HG02610 (cell line): ENCODE data around the gene POU2F3.

Source experiments
- ATAC-seq: cut with Tn5 transposase; IDR thresholded peaks from one replicate; pipeline ENCODE4 v1.9.1; 2021; ENCODE audit warnings: mild to moderate bottlenecking, moderate library complexity; ENCODE audit not compliant: unreplicated experiment

The POU2F3 gene

GRCh38 chr11:120279502-120279901, 39.6 kb downstream of the POU2F3 start:
- ATAC-seq = no peak

DNA sequence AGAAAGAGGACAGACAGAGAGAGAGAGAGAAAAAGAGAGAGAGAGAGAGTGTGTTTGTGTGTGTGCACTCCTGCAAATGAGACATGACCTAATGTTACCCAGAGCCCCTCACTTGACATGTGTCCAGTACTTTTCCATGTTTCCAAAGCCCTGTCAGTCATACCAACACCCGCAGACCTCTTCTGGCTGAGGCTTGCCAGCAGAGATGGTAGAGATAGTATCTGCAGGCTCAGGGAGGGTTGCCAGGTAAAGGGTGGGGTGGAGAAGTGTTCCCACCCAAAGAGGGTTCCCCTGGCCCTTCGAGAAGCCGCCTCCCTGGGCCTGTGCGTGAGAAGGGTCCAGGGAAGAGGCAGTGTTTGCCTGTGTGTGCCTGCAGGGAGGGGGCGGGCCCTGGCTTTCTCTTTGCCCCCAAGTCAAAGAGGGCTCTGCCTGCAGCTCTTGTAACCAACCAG, 40.7 kb downstream of the POU2F3 start:
- ATAC-seq = no peak

- ATAC-seq = no peak
These were observed 41.3 kb downstream of the POU2F3 start for GRCh38 chr11:120281143-120281795.

DNA sequence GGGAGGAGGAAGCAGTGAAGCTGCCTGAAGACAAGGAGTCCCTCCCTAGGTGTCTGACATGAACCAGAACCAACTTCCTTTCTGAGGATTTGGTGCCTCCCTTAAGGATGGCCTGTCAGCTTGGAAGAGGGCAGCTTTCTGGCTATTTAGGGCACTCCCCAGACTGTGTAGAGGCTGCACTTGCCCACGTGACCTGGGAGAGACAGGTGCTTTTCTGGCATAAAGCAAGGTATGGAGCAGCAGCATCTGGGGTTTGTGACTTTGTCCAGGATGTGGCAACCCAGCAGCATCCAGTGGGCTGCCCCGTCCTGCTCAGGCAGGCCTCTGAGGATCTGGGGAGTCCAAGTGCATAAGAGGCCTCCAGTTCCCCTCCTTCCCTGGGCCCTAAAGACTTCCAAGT, 43.2 kb downstream of the POU2F3 start:
- ATAC-seq = no peak

DNA sequence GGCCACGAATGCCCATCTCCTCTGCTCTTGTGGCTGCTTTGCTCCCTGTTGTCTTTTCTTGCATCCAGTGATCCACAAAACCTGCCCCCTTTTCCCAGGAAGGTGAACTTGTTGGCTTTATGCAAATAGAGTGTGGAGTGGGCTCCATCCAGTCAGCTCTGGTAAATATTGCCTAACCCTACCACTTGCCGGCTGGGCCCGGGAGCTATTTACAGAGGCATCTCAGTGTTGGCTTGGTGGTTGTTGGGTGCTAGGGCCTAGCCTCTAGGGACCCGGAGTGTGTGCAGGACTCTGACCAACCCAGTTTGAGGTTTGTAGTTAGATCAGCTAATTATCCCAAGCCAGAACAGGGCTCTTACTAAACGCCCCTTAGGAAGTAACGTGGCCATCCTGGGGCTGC, 44.3 kb downstream of the POU2F3 start:
- ATAC-seq = no peak

- ATAC-seq = no peak
These were observed 45.3 kb downstream of the POU2F3 start for GRCh38 chr11:120285256-120285655.

GRCh38 chr11:120288021-120288420, 48.1 kb downstream of the POU2F3 start:
- ATAC-seq = no peak

DNA sequence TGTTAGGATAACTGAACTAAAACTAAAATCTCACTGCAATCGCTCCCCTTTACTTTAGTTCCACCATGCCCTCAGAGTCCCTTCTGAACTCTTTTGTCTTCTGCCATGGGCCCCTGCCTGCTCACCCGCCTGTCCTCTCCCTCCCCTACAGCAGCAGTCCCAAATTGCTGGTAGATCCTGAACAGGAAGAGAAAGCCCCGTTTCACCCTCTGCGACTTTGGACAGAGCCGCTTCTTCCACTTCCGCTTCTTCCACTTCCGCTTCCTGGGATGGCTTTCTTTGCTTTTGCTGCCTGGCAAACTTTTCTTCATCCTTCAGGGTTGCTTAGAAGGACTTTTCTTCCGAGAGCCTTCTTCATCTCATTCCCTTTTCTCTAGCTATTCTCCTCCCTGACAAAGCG, 49.5 kb downstream of the POU2F3 start:
- no peak for ATAC-seq

DNA sequence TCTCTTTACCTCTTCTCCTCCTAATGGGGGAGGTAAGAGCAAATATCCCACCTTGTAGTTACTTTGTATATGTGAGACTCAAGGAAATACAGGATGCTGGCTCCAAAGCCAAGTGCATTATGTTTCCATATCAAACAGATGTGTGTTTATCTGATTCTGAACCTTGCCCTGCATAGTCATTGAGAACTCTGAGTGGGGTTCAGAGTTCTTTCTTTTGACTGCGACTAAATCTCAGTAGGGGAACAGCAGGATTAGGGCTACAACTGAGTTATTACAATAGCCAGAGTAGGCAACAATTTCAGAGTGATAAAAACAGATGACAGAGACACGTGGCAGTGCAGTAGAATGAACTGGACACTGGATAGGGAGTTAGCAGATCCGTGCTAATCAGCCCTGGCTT, 51.0 kb downstream of the POU2F3 start:
- ATAC-seq = no peak

- no peak for ATAC-seq
These were observed 53.3 kb downstream of the POU2F3 start for GRCh38 chr11:120293038-120293800.

DNA sequence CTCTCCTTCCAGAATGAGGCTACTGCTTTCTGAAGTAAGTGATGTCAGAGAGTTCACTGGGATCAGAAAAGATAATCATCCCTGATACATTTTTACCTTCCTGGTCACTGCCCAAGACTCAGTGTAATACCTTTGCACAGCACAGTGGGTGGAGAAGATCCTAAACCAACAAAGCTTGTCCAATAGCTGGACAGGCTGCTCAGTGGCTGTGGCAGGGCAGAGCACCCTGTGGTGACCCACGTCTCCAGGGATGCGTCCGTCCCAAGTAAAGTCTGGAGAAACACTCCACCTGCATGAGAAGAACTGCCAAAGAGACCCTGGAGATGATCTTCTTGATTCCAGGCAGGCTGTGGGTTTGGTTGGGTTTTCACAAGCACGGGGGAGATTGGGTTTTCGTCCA, 54.2 kb downstream of the POU2F3 start:
- no peak for ATAC-seq

DNA sequence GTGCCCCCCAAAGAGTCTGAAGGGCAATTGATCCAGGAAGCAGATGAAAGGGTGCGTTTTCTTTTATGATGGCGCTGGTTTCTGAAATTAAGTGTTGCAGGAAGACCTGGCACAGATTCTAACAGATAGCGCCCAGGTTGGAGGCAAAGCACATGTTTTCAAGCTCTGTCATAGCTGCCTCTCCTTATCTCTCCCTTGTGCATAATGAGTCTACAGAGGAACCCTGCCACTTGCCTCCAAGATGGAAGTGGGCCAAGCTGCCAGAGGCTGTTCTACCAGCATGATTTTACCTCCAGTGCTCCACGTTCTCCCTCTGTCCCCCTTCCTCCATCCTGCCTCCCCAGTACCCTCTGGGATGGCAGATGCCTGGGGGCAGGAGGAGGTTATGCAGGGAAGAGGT, 55.2 kb downstream of the POU2F3 start:
- no peak for ATAC-seq

DNA sequence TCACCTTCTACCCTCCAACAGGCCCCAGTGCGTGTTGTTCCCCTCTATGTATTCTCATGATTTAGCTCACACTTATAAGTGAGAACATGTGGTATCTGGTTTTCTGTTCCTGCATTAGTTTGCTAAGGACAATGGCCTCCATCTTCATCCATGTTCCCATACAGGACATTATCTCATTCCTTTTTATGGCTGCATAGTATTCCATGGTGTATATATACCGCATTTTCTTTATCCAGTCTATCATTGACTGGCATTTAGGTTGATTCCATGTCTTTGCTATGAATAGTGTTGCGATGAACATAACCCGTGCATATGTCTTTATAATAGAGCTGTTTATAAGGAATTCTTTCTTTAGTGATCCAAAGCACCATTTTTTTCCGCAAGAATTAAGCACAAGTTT, 56.6 kb downstream of the POU2F3 start:
- no peak for ATAC-seq

DNA sequence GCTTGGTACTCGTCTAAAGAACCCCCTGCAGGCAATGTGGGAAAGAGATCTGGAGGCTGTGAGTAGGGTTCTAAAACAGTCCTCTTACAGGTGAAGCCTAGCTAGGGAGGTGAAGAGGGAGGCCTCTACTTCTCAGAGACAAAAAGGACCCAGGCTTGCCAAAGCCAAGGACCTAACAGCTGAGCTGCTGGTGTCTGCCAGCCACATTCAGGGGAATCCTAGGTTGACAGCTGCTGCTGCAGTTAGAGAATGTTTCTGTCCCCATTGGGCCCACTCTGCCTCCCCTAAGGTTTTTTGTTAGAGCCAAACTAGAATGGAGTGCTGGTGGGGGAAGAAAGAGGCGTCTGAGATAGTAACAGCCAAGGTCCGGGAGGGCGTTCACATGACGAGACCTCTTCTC, 58.5 kb downstream of the POU2F3 start:
- no peak for ATAC-seq

GRCh38 chr11:120302001-120302805, 62.3 kb downstream of the POU2F3 start:
- ATAC-seq = no peak

DNA sequence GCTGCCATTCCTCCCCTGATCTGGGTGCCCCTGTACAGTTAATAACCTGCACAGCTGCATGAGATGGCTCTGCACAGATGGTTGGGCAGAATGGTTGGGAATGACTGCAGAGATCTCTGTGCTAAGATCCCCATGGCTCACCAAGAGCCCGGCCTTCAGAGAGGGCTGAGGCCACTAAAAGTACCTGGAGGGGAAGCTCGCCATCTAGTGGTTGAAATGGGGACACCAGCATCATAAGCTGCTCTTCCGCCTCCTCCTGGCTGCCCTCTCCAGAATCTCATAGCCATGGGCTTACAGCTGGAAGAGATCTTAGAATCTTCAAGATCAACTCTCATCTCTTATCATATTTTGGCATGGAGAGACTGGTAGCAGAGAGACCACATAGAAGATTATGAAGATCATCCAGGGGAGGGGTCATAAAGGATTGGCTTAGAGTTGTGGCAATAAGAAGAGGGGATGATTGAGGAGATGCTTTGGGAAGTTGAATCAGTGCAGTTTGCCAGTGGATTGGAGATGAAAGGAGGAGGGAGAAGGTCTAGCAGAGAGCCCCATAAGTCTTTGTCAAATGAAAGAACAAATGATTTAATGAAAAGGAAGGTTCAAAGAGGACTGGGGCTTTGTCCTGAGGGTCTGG, 63.2 kb downstream of the POU2F3 start:
- ATAC-seq = no peak

DNA sequence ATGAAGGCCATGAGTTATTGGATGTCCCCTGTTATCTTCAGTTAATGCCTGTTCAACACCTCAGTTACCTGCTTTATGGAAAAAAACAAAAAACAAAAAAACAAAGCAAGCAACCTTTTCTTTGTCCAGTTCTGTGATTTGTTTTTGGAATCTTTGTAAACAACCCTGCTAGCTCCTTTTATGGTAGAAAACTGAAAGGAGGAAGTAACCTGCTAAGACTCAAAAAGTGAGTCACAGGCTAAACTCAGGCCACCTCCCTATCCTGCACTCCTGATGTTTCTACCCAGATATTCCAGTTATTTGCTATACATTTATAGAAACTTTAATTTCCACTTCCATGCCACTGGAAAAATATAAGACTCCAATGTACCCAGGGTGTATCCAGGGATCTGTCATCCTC, 64.6 kb downstream of the POU2F3 start:
- ATAC-seq = no peak

GRCh38 chr11:120305286-120305685, 65.3 kb downstream of the POU2F3 start:
- ATAC-seq = no peak

- ATAC-seq = no peak
These were observed 66.7 kb downstream of the POU2F3 start for GRCh38 chr11:120306519-120307242.

GRCh38 chr11:120307476-120307875, 67.5 kb downstream of the POU2F3 start:
- ATAC-seq = no peak

- no peak for ATAC-seq
These were observed 68.1 kb downstream of the POU2F3 start for GRCh38 chr11:120308081-120308480.
